Measurements from ENCODE around the gene PPP1R37.

Gene PPP1R37

GRCh38 chr19:45096700-45097099 is 3.7 kb downstream of the PPP1R37 start:
- DNase-seq (ENCODE audit: low read depth, low spot score) = no peak
- ChIA-PET CTCF (interaction anchor here (4.7 kb wide), 1 partner anchor 29 kb away, joined by 28 read pairs; no protein-coding TSS in a partner anchor), POLR2A (interaction anchor here (1.0 kb wide), 1 partner anchor 206 kb away, joined by 3 read pairs; the partner anchor contains the start of gene TOMM40)
- no peak for TF ChIP-seq CTCF (IDR thresholded peaks at IDR 0.05; ENCODE audit: insufficient read depth, low read length, missing control alignments)
- H3K4me3 ChIP-seq (ENCODE audit: low read depth, low read length) = no peak overlapping the region

- no peak for TF ChIP-seq CTCF (IDR thresholded peaks at IDR 0.05; ENCODE audit: insufficient read depth, low read length, missing control alignments)
- H3K4me3 ChIP-seq (ENCODE audit: low read depth, low read length) = no peak overlapping the region
- no peak for DNase-seq (ENCODE audit: low read depth, low spot score)
- POLR2A ChIA-PET = interaction anchor here (1.0 kb wide), 1 partner anchor 207 kb away, joined by 3 read pairs; the partner anchor contains the start of gene TOMM40
- CTCF ChIA-PET = interaction anchor here (1.1 to 4.7 kb wide), 3 partner anchors 28 to 152 kb away, joined by 3 to 28 read pairs (median 4); no protein-coding TSS in a partner anchor
Measured at GRCh38 chr19:45097450-45097775, 4.4 kb downstream of the PPP1R37 start.

GRCh38 chr19:45097776-45098520 is 5.0 kb downstream of the PPP1R37 start:
- DNase-seq (ENCODE audit: low read depth, low spot score) = peak; percentile 80
- no peak overlapping the region; the same call in 1 of the 2 replicates for H3K4me3 ChIP-seq (ENCODE audit: low read depth, low read length)
- ChIA-PET CTCF (interaction anchor here (0.7 to 4.7 kb wide), 8 partner anchors 14 to 241 kb away, joined by 3 to 28 read pairs (median 3); no protein-coding TSS in a partner anchor), POLR2A (interaction anchor here (1.0 kb wide), 1 partner anchor 207 kb away, joined by 3 read pairs; the partner anchor contains the start of gene TOMM40)
- no peak for TF ChIP-seq CTCF (IDR thresholded peaks at IDR 0.05; ENCODE audit: insufficient read depth, low read length, missing control alignments)

- POLR2A ChIA-PET = no interaction called here
Measured at GRCh38 chr19:45098521-45099466, 5.8 kb downstream of the PPP1R37 start.

GRCh38 chr19:45099467-45100191 is 6.7 kb downstream of the PPP1R37 start:
- ChIA-PET CTCF (interaction anchor here (0.7 to 4.7 kb wide), 6 partner anchors 13 to 227 kb away, joined by 3 to 28 read pairs (median 3); no protein-coding TSS in a partner anchor), POLR2A (no interaction called here)
- TF ChIP-seq CTCF (IDR thresholded peaks at IDR 0.05; ENCODE audit: insufficient read depth, low read length, missing control alignments) = no peak
- H3K4me3 ChIP-seq (ENCODE audit: low read depth, low read length) = no peak overlapping the region
- no peak for DNase-seq (ENCODE audit: low read depth, low spot score)

More at GRCh38 chr19:45098521-45099466, 5.8 kb downstream of the PPP1R37 start:
- peak overlapping the region; percentile 20; the same call in 1 of the 2 replicates for H3K4me3 ChIP-seq (ENCODE audit: low read depth, low read length)
- no peak for TF ChIP-seq CTCF (IDR thresholded peaks at IDR 0.05; ENCODE audit: insufficient read depth, low read length, missing control alignments)
- DNase-seq (ENCODE audit: low read depth, low spot score) = no peak
- CTCF ChIA-PET = interaction anchor here (0.7 to 4.7 kb wide), 10 partner anchors 13 to 240 kb away, joined by 3 to 28 read pairs (median 3); no protein-coding TSS in a partner anchor
